NB4 (cell line): Measurements from ENCODE around the gene LPP.

ENCODE experiments used
- CTCF ChIP-seq: IDR thresholded peaks from one replicate; pipeline ENCODE4 v1.5.1; 2012; ENCODE audit warnings: low read depth, low read length
- POLR2A ChIP-seq: IDR thresholded peaks from 2 replicates; pipeline ENCODE4 v1.6.1; 2011; ENCODE audit warnings: mild to moderate bottlenecking; ENCODE audit not compliant: insufficient read length; ENCODE audit errors: extremely low read depth

DNA sequence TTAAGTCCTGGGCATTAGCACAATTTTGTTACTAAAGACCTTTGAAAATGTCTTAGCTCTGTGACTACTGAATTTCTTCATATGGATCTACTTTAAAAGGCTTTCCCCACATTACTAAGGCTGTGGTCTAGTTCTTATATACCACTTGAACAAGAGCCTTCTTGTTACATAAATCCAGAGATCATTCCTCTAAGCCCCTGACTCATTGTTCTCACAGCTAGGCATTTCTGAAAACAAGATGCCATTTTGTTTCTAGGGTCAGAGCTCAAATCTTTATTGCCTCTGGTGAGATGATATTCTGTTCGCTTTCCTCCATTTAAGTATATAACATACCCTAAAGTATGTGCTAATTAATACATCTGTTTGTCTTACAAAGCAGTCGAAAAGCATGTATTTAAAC lies 29.8 kb upstream of the LPP start:
- TF ChIP-seq CTCF (no peak), POLR2A (no peak)
